Measurements from ENCODE around the gene SH3RF3.

Gene SH3RF3

GRCh38 chr2:109325570-109325969 lies 196.6 kb downstream of the SH3RF3 start:
- H3K4me3 ChIP-seq (ENCODE audit: extremely low read depth, insufficient read depth, low read length, poor library complexity, severe bottlenecking) = no peak overlapping the region
- no peaks in the 10 kb centered on the region for H3K36me3 ChIP-seq (ENCODE audit: control insufficient read depth, insufficient read depth, low read length)
- H3K9me3 ChIP-seq (ENCODE audit: control insufficient read depth, low read length) = peaks cover 8% of the 10 kb centered on the region
- WGBS, 2 experiments (ENCODE audit: insufficient coverage in 2 of 2) = no CpG with 5 or more reads among the region's 4 CpGs
- no peak overlapping the region for H3K27ac ChIP-seq (ENCODE audit: low read depth, low read length, severe bottlenecking)
- peaks cover 20% of the 10 kb centered on the region for H3K4me1 ChIP-seq (ENCODE audit: control insufficient read depth, insufficient read depth, low read length, poor library complexity, severe bottlenecking)

- no peak overlapping the region for H3K27ac ChIP-seq (ENCODE audit: low read depth, low read length, severe bottlenecking)
- H3K36me3 ChIP-seq (ENCODE audit: control insufficient read depth, insufficient read depth, low read length) = no peaks in the 10 kb centered on the region
- WGBS, 2 experiments (ENCODE audit: insufficient coverage in 2 of 2) = 92% methylated on average over 2 of the region's 4 CpGs; no CpG with 5 or more reads in 1 of the 2 experiments
- no peak overlapping the region for H3K4me3 ChIP-seq (ENCODE audit: extremely low read depth, insufficient read depth, low read length, poor library complexity, severe bottlenecking)
- H3K4me1 ChIP-seq (ENCODE audit: control insufficient read depth, insufficient read depth, low read length, poor library complexity, severe bottlenecking) = peaks cover 20% of the 10 kb centered on the region
- H3K9me3 ChIP-seq (ENCODE audit: control insufficient read depth, low read length) = peaks cover 8% of the 10 kb centered on the region
Measured at GRCh38 chr2:109326306-109326705, 197.3 kb downstream of the SH3RF3 start.

GRCh38 chr2:109330056-109330455 lies 201.1 kb downstream of the SH3RF3 start:
- no peaks in the 10 kb centered on the region for H3K36me3 ChIP-seq (ENCODE audit: control insufficient read depth, insufficient read depth, low read length)
- 93 to 100% methylated on average over 2 of the region's 4 CpGs for WGBS, 2 experiments (ENCODE audit: insufficient coverage in 2 of 2)
- peaks cover 26% of the 10 kb centered on the region for H3K4me1 ChIP-seq (ENCODE audit: control insufficient read depth, insufficient read depth, low read length, poor library complexity, severe bottlenecking)
- peaks cover 8% of the 10 kb centered on the region for H3K9me3 ChIP-seq (ENCODE audit: control insufficient read depth, low read length)
- no peak overlapping the region for H3K27ac ChIP-seq (ENCODE audit: low read depth, low read length, severe bottlenecking)
- no peak overlapping the region for H3K4me3 ChIP-seq (ENCODE audit: extremely low read depth, insufficient read depth, low read length, poor library complexity, severe bottlenecking)

GRCh38 chr2:109331081-109331480 lies 202.1 kb downstream of the SH3RF3 start:
- no peaks in the 10 kb centered on the region for H3K36me3 ChIP-seq (ENCODE audit: control insufficient read depth, insufficient read depth, low read length)
- H3K9me3 ChIP-seq (ENCODE audit: control insufficient read depth, low read length) = peaks cover 8% of the 10 kb centered on the region
- WGBS, 2 experiments (ENCODE audit: insufficient coverage in 2 of 2) = 89 to 100% methylated on average over 2 to 3 of the region's 4 CpGs
- H3K4me3 ChIP-seq (ENCODE audit: extremely low read depth, insufficient read depth, low read length, poor library complexity, severe bottlenecking) = no peak overlapping the region
- no peak overlapping the region for H3K27ac ChIP-seq (ENCODE audit: low read depth, low read length, severe bottlenecking)
- H3K4me1 ChIP-seq (ENCODE audit: control insufficient read depth, insufficient read depth, low read length, poor library complexity, severe bottlenecking) = peaks cover 31% of the 10 kb centered on the region

GRCh38 chr2:109331896-109332848 lies 203.2 kb downstream of the SH3RF3 start:
- Histone ChIP-seq H3K4me3 (ENCODE audit: extremely low read depth, insufficient read depth, low read length, poor library complexity, severe bottlenecking) (no peak overlapping the region), H3K4me1 (ENCODE audit: control insufficient read depth, insufficient read depth, low read length, poor library complexity, severe bottlenecking) (peaks cover 33% of the 10 kb centered on the region), H3K36me3 (ENCODE audit: control insufficient read depth, insufficient read depth, low read length) (no peaks in the 10 kb centered on the region), H3K27ac (ENCODE audit: low read depth, low read length, severe bottlenecking) (no peak overlapping the region), H3K9me3 (ENCODE audit: control insufficient read depth, low read length) (peaks cover 8% of the 10 kb centered on the region)
- 57 to 65% methylated on average over 20 to 22 of the region's 24 CpGs for WGBS, 2 experiments (ENCODE audit: insufficient coverage in 2 of 2)

GRCh38 chr2:109332880-109333279 lies 203.9 kb downstream of the SH3RF3 start:
- Histone ChIP-seq H3K4me3 (ENCODE audit: extremely low read depth, insufficient read depth, low read length, poor library complexity, severe bottlenecking) (no peak overlapping the region), H3K27ac (ENCODE audit: low read depth, low read length, severe bottlenecking) (no peak overlapping the region)
- WGBS, 2 experiments (ENCODE audit: insufficient coverage in 2 of 2) = 85 to 90% methylated on average over 6 to 8 of the region's 9 CpGs

GRCh38 chr2:109333414-109334210 lies 204.6 kb downstream of the SH3RF3 start:
- Histone ChIP-seq H3K27ac (ENCODE audit: low read depth, low read length, severe bottlenecking) (no peak overlapping the region), H3K4me1 (ENCODE audit: control insufficient read depth, insufficient read depth, low read length, poor library complexity, severe bottlenecking) (peaks cover 33% of the 10 kb centered on the region), H3K36me3 (ENCODE audit: control insufficient read depth, insufficient read depth, low read length) (no peaks in the 10 kb centered on the region), H3K9me3 (ENCODE audit: control insufficient read depth, low read length) (no peaks in the 10 kb centered on the region), H3K4me3 (ENCODE audit: extremely low read depth, insufficient read depth, low read length, poor library complexity, severe bottlenecking) (no peak overlapping the region)
- WGBS, 2 experiments (ENCODE audit: insufficient coverage in 2 of 2) = 75 to 82% methylated on average over 4 to 6 of the region's 7 CpGs

More at GRCh38 chr2:109332880-109333279, 203.9 kb downstream of the SH3RF3 start:
- no peaks in the 10 kb centered on the region for H3K36me3 ChIP-seq (ENCODE audit: control insufficient read depth, insufficient read depth, low read length)
- peaks cover 33% of the 10 kb centered on the region for H3K4me1 ChIP-seq (ENCODE audit: control insufficient read depth, insufficient read depth, low read length, poor library complexity, severe bottlenecking)
- peaks cover 6% of the 10 kb centered on the region for H3K9me3 ChIP-seq (ENCODE audit: control insufficient read depth, low read length)

- no peak overlapping the region for H3K27ac ChIP-seq (ENCODE audit: low read depth, low read length, severe bottlenecking)
- H3K4me1 ChIP-seq (ENCODE audit: control insufficient read depth, insufficient read depth, low read length, poor library complexity, severe bottlenecking) = peaks cover 33% of the 10 kb centered on the region
- WGBS, 2 experiments (ENCODE audit: insufficient coverage in 2 of 2) = 93% methylated on average over 3 to 4 of the region's 12 CpGs
- no peaks in the 10 kb centered on the region for H3K36me3 ChIP-seq (ENCODE audit: control insufficient read depth, insufficient read depth, low read length)
- no peaks in the 10 kb centered on the region for H3K9me3 ChIP-seq (ENCODE audit: control insufficient read depth, low read length)
- H3K4me3 ChIP-seq (ENCODE audit: extremely low read depth, insufficient read depth, low read length, poor library complexity, severe bottlenecking) = no peak overlapping the region
Measured at GRCh38 chr2:109335631-109336176, 206.7 kb downstream of the SH3RF3 start.

GRCh38 chr2:109336296-109336695 lies 207.3 kb downstream of the SH3RF3 start:
- H3K9me3 ChIP-seq (ENCODE audit: control insufficient read depth, low read length) = no peaks in the 10 kb centered on the region
- peaks cover 33% of the 10 kb centered on the region for H3K4me1 ChIP-seq (ENCODE audit: control insufficient read depth, insufficient read depth, low read length, poor library complexity, severe bottlenecking)
- 66 to 75% methylated on average over 5 of the region's 6 CpGs for WGBS, 2 experiments (ENCODE audit: insufficient coverage in 2 of 2)
- H3K36me3 ChIP-seq (ENCODE audit: control insufficient read depth, insufficient read depth, low read length) = no peaks in the 10 kb centered on the region
- no peak overlapping the region for H3K27ac ChIP-seq (ENCODE audit: low read depth, low read length, severe bottlenecking)
- no peak overlapping the region for H3K4me3 ChIP-seq (ENCODE audit: extremely low read depth, insufficient read depth, low read length, poor library complexity, severe bottlenecking)

GRCh38 chr2:109337221-109337620 lies 208.2 kb downstream of the SH3RF3 start:
- 97% methylated on average over 9 of the region's 9 CpGs for WGBS, 2 experiments (ENCODE audit: insufficient coverage in 2 of 2)
- Histone ChIP-seq H3K9me3 (ENCODE audit: control insufficient read depth, low read length) (no peaks in the 10 kb centered on the region), H3K4me3 (ENCODE audit: extremely low read depth, insufficient read depth, low read length, poor library complexity, severe bottlenecking) (no peak overlapping the region), H3K27ac (ENCODE audit: low read depth, low read length, severe bottlenecking) (no peak overlapping the region), H3K36me3 (ENCODE audit: control insufficient read depth, insufficient read depth, low read length) (no peaks in the 10 kb centered on the region), H3K4me1 (ENCODE audit: control insufficient read depth, insufficient read depth, low read length, poor library complexity, severe bottlenecking) (peaks cover 26% of the 10 kb centered on the region)
